HK-2 (cell line): ENCODE results near the gene CD79B.
"Not testable (repeated sequence)": the region's sequence is repeated elsewhere in the genome, so short reads cannot be mapped to it uniquely, and the experiment has no call there.

Experiments
- DNase-seq: peaks from one replicate; pipeline ENCODE4 v3.0.0-alpha.2; 2018; ENCODE audit not compliant: unreplicated experiment

CD79B gene

DNA sequence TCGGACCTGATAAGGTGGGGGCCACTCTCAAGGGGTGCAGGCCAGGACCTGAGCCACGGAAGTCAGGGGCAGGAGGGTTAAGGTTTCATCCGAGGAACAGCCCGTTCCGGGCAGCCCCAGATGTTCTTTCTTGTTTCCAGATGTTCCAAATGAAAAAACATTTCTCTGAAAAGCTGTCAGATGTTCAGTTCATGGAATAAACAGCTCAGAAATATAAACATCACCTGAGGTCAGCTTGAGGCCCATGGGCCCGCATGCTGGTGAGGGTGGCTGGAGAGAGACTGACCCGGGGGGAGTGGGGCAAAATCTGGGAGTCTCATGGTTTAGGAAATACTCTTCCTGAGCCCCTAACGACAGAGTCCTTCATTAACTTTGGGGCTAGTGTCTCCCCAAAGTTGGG is 1.5 kb upstream of the CD79B start:
- DNase-seq, result no peak

- DNase-seq, result no peak
Measured at GRCh38 chr17:63932721-63933120, 590 bp upstream of the CD79B start.

GRCh38 chr17:63930951-63931575 is 1.1 kb downstream of the CD79B start:
- DNase-seq, result no peak

DNA sequence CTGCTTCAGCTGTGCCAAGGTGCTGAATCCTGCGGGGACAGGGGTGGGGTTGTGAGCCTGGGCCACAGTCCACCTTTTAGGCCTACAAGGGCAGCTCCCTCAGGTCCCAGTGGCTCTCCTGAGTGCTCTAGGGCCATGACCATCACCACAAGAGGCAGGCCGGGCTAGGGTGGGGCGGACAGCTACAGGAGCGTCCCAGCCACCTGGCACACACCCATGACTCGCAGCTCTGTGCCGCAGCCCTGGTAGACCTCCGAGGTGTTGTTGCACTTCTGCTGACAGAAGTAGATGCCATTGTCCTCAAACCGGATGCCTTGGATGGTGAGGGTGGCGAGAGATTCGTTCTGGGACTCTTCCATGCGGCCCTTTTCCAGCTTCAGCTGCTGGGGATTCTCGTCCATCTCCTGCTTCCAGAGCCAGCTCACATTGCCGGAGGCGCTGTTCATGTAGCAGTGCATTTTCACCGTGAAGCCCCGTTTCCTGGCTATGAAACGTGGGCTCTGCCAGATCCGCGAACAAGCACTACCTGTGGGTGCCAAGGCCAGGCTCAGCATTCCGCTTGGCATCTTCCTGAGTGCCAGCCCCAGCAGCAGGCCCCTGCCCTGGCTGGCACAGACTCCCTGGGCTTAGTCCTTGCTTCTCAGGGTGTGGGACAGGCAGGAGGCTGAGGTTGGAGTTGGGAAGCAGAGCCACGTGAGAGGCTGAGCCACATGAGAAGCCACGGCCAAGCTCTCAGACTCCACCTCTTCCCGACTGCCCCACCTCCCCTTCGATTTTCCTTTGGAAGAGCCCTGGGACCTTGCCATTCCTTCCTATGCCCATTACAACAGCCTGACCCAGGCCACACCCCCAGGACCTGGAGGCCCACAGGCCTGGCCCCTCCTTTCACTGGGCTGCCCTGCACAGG is 2.0 kb downstream of the CD79B start:
- DNase-seq, result no peak

DNA sequence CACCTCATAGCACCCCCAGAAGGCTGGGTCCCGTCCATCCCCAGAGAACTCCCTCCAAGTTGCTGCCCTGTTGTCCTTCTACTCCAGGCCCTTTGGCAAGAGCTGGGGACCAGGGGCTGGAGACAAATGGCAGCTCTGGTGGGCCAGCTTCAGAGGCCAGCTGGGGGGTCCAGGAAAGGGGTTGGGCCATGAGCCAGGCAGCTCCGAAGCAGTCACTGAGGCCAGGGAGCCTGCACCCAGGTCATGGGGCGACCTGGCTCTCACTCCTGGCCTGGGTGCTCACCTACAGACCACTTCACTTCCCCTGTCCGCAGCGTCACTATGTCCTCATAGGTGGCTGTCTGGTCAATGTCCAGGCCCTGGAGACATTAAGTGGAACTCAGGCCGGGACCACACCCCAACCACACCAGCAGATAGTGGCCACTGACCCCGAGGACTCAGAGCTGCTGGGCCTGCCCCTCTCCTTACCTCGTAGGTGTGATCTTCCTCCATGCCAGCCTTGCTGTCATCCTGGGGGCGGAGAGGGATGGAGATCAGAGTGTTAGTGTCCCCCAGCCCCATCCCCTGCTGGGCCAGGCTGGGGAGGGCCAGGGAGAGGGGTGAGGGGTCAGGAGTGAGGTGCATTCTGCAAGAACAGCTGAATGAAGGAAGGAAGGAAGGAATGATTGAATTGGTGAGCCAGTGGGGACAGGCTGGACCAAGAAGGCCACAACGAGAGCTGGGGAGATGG is 3.0 kb downstream of the CD79B start:
- no peak for DNase-seq

DNA sequence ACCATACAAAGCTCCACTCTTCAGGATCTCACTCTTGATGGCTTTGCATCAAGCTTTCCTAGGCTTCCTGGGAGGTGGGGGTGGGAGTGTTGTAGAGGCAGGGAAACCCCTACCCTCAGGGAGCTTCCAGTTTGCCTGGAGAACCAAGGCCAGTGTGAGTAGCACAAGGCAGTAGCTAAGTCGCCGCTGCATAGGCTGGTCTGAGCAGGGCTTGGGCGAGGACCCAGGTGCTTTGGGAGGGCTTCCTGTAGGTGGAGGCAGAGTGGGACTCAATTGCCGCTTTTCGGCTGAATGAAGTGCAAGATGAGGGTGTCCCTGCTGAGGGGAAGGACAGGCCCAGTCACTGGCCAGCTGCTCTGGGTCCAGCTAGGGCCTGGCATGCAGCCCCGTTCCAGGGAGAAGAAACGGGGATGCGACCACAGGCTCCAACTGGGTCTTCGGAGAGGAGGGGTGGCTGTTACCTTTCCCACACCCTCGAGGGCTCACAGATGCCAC is 3.9 kb downstream of the CD79B start:
- DNase-seq, result no peak

DNA sequence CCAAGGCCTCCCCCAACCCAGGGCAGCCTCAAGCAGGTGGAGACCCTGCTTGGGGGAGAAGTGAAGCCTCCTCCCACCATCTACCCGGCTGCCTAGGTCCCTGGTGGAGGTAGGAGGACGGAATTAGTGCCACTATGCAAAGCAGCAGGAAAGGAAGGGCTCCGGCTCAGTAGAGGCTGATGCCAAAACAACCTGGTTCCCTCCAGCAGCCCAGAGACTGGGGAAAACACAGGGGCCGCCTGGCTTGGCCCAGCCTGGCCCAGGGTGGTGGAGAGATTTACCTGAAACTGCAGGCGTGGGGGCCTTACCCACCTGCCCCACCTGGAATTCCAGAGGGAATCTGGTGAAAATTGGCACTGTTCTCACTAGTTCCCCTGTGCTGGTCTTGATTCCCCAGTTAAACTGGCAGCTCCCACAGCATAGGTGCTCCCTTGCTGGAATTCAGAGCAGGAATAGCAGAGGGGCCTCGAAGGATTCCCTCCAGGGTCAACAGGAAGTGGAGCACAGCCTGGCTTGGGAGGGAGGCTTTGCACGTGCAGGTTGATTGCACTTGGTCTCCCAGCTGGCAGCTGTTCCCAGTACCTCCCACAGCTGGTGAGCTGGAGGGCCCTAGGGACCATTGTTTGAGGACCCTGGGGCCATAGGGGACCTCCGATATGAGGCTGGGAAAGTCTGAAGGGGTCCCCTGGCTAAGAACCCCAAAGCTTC is 4.5 kb downstream of the CD79B start:
- DNase-seq, result no peak

DNA sequence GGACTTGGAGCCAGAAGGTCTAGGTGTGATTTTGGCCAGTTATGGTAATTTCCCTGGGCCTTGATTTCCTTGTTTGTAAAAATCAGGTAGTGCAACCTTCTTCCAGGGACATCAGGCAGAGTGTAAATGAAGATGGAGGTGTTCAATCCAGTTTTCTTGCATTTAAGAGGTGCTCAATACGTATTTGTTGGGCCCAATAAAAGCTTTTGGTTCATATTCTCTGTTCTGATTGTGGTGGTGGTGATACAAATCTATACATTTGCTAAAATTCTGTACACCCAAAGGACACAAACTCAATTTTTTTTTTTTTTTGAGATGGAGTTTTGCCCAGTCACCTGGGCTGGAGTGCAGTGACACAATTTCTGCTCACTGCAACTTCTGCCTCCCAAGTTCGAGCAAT is 6.0 kb downstream of the CD79B start:
- DNase-seq, result no peak

GRCh38 chr17:63925615-63926014 is 6.5 kb downstream of the CD79B start:
- DNase-seq, result no peak

- DNase-seq, result not testable (repeated sequence)
Measured at GRCh38 chr17:63922402-63922801, 9.7 kb downstream of the CD79B start.

DNA sequence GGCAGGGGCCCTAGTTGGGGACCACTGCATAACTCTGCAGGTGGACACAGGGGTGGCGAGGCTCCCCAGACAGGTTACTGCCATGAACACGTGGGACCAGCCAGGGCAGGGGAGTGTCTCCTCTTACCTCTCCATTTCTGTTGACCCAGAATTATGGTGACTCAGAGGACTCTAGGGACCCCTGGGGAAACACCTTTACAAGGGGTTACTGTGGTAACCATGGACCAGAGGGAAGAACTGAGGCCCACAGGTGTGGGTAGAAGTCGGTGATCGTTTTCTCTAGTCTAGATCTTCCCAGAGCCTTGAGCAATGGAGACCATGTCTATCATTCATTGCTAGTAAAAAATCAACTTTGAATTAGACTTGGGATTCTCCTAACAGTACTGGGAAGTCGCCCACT is 11.4 kb downstream of the CD79B start:
- not testable (repeated sequence) for DNase-seq

DNA sequence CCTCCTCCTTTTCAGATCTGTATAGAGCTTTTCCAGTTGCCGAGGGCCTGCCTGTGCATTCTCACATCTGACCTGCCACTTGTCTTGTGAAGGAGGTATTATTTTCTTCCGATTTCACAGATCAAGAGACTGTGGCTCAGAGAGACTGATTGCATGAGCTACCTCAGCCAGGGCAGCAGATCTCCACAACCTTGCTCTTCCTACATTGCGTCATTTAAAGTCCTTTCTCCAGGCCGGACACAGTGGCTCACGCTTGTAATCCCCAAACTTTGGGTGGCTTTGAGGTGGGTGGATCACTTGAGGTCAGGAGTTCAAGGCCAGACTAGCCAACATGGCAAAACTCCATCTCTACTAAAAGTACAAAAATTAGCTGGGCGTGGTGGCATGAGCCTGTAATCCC is 12.1 kb downstream of the CD79B start:
- DNase-seq, result not testable (repeated sequence)

GRCh38 chr17:63919311-63919723 is 12.8 kb downstream of the CD79B start:
- peak; percentile 58 for DNase-seq

DNA sequence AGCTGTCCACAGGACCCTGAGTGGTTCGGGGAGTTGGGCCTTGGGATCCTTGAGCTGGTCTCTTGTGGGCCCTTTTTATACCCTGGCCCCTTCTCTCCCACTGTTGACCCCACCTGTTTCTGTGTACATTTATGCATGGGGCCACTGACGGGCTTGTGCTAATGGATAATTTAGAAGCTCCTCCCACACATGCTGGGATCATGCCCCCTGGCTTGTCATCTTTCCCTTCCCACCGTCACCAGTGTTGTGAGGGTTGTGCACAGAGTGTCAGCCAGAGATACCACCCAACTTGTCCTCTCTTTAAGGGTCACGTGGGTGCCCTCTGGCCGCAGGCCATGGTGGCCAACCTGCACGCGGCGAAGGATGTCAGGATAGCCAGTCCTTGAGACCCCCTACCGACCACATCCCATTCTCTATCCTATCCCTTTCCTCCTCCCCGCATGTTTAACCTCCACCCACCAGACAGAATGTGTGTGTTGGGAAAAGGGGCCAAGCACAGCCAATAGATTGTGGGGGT is 13.3 kb downstream of the CD79B start, which contains the start of gene GH1:
TSS of gene GH1 (minus strand) at position 51 of the 517 bp plus-strand sequence. CDS start 63 bp downstream, outside the sequence.
- not testable (repeated sequence) for DNase-seq

- DNase-seq, result no peak
Measured at GRCh38 chr17:63918305-63918704, 13.8 kb downstream of the CD79B start.

DNA sequence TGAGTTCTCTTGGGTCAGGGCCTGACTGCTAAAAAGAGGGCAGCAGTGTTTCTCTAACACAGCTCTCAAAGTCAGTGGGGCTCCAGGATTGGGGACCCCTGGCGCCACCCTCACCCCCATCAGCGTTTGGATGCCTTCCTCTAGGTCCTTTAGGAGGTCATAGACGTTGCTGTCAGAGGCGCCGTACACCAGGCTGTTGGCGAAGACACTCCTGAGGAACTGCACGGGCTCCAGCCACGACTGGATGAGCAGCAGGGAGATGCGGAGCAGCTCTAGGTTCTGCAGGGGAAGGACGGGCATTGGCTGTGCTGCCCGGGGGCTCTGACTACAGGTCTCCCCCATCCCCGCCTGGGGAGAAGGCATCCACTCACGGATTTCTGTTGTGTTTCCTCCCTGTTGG is 14.5 kb downstream of the CD79B start:
- no peak for DNase-seq

DNA sequence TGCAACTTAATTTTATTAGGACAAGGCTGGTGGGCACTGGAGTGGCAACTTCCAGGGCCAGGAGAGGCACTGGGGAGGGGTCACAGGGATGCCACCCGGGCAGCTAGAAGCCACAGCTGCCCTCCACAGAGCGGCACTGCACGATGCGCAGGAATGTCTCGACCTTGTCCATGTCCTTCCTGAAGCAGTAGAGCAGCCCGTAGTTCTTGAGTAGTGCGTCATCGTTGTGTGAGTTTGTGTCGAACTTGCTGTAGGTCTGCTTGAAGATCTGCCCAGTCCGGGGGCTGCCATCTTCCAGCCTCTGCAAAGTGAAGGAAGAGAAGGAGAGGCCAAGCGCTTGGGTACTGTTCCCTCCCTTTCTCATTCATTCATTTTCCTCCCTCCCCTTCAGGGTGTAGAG is 14.9 kb downstream of the CD79B start:
- not testable (repeated sequence) for DNase-seq

DNA sequence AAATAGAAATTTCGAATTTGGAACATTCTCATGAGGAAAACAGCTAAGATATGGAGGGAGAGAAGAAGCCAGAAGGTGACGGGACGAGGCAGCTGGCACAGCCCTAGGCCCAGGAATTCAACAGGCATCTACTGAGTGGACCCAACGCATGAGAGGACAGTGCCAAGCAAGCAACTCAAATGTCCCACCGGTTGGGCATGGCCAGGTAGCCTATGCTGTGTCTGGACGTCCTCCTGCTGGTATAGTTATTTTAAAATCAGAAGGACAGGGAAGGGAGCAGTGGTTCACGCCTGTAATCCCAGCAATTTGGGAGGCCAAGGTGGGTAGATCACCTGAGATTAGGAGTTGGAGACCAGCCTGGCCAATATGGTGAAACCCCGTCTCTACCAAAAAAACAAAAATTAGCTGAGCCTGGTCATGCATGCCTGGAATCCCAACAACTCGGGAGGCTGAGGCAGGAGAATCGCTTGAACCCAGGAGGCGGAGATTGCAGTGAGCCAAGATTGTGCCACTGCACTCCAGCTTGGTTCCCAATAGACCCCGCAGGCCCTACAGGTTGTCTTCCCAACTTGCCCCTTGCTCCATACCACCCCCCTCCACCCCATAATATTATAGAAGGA is 15.5 kb downstream of the CD79B start:
- DNase-seq, result no peak

DNA sequence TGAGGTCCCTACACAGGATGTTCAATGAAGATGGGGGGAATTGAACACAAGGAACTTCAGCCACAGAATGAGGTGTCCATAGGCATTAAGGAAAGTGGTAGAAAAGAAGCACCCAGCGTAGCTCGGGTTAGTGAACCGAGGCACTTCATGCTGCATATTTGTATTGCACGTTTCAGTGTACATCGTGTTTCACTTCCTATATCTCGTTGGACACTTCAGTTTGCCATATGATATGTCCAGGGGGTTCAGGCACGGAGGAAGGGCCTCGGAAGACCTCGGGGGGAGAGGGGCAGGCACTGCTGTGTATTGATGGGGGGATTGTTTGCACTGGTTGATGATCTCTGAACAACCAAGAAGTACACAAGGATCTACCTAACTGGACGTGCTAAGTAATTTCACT is 16.4 kb downstream of the CD79B start:
- DNase-seq, result not testable (repeated sequence)

DNA sequence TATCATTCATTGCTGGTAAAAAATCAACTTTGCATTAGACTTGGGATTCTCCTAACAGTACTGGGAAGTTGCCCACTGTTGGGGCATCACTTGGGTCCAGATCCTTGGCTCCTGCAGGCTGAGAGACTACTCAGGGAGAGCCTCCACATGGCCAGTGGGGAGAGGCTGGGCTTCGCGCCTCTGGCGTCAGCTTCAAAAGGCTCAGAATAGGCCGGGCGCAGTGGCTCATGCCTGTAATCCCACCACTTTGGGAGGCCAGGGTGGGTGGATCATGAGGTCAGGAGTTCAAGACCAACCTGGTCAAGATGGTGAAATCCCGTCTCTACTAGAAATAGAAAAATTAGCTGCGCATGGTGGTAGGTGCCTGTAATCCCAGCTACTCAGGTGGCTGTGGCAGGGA is 17.7 kb downstream of the CD79B start:
- no peak for DNase-seq

GRCh38 chr17:63911657-63912100 is 20.5 kb downstream of the CD79B start:
- DNase-seq, result peak; percentile 51
